ENCODE data around the gene C5AR2.
"Not testable (repeated sequence)": the region's sequence is repeated elsewhere in the genome, so short reads cannot be mapped to it uniquely, and the experiment has no call there.

C5AR2 gene

DNA sequence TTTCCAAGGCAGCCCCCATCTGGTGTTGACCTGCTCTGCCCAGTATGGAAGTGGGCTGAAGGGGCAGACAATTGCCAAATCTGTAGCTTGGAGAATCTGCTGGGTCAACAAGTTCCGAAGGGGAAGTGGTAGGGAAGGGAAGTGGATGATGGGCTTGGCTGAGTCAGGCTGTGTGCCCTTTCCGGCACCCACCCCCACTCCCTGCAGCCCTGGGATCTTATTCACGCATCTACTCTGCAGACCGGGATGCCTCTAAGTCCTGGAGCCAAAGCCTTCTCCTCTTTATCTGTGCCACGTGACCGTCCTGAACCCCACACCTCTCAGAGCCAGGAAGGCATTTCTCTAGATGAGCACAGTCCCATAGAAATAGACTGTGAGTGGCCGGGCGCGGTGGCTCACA is 7.5 kb upstream of the C5AR2 start:
- no peak for DNase-seq

DNA sequence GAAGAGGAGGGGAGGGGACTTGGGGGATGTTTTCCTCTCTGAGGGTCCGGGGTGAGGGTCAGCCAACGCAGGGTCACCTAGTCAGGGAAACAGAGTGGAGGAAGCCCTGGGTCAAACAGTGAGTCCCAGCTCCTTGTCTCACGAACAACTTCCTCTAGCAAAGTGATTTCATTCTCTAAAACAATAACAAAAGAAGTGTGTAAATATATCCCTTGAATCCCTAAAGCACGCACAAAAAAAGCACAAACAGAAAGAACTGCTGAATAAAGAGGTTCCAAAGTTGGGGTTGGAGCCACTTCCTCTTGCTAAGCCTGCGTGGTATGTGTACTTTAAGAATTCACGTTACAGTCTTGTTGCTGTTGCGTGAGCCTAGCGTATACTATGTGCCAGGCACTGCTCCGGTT is 1.5 kb upstream of the C5AR2 start:
- no peak for DNase-seq

DNA sequence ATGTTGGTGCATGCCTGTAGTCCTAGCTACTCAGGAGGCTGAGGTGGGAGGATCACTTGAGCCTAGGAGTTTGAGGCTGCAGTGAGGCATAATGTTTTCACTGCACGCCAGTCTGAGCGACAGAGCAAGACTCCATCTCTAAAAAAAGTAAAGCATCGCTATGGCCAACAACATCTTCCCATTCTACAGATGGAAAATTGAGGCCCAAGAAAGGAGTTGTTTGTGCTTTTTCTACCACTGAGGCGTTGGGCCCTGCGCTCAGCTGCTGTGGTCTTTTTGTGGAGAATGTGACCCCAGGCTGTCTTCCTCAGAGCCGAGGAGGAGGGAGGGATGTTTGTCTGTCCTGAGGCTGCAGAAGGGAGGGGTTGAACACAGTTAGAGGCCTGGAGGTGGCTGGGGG is 485 bp upstream of the C5AR2 start:
- no peak for DNase-seq

DNA sequence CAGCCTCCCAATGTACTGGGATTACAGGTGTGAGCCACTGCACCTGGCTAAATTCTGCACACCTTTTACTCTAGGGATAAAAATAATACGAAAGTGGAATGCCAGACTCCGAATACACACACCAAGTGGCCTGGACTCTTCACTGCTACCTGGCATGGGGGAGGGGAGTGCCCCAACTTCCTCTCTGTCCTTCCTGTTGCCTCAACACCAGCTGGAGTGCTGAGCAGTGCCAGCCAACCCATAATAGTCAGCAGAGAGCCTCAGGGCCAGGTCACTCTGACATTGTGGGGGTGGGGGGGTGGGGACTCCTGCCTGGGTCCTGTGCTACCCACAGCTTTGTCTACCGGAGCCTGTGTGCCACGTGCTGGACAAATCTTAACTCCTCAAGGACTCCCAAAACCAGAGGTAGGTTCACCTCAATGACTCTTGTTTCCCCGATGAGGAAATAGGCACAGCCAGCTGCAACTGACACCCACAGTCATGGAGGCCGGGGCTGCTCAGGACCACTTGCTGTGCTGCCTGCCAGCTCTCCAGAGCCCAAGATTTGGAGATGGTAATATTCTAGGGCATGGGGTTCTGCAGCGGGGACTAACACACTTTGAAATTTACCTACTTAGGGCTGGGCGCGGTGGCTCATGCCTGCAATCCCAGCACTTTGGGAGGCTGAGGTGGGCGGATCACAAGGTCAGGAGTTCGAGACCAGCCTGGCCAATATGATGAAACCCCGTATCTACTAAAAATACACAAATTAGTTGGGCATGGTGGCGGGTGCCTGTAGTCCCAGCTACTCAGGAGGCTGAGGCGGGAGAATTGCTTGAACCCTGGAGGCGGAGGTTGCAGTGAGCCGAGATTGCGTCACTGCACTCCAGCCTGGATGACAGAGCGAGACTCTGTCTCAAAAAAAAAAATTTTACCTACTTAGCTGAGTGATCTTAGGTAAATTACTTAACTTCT is 5.1 kb downstream of the C5AR2 start:
- not testable (repeated sequence) for DNase-seq

DNA sequence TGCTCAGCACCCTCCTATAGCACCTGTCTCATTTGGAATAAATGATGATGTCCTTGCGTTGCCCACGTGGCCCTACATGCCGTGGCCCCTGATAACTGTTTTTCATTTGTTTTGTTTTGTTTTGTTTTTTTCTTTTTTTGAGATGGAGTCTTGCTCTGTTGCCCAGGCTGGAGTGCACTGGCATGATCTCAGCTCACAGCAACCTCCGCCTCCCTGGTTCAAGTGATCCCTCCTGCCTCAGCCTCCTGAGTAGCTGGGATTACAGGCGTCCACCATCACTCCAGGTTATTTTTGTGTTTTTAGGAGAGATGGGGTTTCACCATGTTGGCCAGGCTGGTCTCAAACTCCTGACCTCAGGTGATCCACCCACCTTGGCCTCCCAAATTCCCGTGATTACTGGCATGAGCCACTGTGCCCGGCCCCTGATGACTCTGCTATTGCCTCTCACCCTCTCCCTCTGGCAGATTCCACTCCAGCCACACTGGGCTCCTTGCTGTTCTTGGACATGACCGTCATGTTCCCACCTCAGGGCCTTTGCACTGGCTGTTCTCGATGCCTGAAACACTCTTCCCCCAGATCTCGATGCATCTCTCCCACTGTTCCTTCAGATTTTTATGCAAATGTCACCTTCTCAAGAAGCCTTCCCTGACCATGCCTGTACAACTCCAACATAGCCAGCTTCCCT is 7.4 kb downstream of the C5AR2 start:
- DNase-seq: no peak

DNA sequence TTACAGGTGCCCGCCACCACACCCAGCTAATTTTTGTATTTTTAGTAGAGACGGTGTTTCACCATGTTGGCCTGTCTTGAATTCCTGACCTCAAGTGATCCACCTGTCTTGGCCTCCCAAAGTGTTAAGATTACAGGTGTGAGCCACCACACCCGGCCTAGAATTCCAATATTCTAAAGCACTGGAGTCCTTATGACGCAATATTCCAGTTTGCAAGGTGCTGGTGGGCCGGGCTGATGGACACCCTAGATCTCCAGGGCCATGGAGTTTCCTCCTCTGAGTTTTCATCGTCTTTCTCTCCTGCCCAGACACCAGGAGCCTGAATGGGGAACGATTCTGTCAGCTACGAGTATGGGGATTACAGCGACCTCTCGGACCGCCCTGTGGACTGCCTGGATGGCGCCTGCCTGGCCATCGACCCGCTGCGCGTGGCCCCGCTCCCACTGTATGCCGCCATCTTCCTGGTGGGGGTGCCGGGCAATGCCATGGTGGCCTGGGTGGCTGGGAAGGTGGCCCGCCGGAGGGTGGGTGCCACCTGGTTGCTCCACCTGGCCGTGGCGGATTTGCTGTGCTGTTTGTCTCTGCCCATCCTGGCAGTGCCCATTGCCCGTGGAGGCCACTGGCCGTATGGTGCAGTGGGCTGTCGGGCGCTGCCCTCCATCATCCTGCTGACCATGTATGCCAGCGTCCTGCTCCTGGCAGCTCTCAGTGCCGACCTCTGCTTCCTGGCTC is 8.7 kb downstream of the C5AR2 start:
- DNase-seq: no peak

DNA sequence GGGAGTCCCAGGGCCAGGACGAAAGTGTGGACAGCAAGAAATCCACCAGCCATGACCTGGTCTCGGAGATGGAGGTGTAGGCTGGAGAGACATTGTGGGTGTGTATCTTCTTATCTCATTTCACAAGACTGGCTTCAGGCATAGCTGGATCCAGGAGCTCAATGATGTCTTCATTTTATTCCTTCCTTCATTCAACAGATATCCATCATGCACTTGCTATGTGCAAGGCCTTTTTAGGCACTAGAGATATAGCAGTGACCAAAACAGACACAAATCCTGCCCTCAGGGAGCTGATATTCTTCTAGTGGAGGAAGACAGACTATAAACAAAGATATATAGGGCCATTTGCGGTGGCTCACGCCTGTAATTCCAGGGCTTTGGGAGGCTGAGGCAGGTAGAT is 9.8 kb downstream of the C5AR2 start:
- no peak for DNase-seq

DNA sequence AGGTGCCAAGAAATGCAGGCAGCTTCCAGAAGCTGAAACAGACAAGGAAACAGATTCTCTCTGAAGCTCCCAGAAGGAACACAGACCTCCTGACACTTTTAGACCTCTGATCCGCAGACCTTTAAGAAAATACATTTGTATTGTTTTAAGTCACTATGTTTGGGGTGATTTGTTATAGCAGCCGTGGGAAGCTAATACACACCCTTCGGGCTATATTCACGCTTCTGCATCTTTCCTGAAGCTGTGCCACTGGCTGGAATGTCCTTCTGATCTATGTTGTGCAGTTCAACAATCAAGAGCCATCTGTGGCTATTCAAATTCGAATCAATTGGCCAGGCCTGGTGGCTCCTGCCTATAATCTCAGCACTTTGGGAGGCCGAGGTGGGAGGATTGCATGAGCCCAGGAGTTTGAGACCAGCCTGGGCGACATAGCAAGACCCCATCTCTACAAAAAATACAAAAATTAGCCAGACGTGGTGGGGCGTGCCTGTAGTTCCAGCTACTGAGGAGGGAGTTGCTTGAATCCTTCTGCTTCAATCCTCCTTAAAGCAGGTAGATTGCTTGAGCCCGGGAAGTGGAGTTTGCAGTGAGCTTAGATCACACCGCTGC is 11.3 kb downstream of the C5AR2 start:
- DNase-seq: no peak

DNA sequence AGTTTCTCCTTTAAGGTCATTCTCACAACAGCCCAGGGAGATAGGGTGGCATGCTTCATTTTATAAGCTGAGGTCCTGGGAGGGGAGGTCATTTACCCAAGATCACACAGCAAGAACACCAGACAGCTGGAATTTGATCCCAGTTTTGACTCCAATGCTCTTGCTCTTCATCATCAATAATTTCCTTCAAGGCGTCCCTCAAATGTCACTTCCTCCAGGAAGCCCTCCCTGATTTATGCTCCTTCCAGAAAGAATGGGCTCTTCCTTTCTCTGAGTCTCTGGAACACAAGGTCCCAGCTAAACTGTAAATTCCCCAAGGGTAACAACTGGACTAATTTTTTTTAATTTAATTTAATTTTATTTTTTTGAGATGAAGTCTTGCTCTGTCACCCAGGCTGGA is 12.4 kb downstream of the C5AR2 start:
- DNase-seq: no peak

DNA sequence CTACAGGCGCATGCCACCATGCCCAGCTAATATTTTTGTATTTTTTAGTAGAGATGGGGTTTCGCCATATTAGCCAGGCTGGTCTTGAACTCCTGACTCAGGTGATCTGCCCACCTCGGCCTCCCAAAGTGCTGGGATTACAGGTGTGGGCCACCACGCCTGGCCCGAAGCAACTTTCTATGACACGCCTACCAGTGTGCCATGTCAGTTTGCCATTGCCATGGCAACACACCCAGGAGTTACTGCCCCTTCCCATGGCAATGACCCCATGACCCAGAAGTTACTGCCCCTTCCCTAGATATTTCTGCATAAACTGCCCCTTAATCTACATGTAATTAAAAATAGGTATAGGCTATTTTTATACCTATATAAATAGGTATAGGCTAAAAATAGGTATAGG is 14.0 kb downstream of the C5AR2 start:
- DNase-seq: not testable (repeated sequence)

DNA sequence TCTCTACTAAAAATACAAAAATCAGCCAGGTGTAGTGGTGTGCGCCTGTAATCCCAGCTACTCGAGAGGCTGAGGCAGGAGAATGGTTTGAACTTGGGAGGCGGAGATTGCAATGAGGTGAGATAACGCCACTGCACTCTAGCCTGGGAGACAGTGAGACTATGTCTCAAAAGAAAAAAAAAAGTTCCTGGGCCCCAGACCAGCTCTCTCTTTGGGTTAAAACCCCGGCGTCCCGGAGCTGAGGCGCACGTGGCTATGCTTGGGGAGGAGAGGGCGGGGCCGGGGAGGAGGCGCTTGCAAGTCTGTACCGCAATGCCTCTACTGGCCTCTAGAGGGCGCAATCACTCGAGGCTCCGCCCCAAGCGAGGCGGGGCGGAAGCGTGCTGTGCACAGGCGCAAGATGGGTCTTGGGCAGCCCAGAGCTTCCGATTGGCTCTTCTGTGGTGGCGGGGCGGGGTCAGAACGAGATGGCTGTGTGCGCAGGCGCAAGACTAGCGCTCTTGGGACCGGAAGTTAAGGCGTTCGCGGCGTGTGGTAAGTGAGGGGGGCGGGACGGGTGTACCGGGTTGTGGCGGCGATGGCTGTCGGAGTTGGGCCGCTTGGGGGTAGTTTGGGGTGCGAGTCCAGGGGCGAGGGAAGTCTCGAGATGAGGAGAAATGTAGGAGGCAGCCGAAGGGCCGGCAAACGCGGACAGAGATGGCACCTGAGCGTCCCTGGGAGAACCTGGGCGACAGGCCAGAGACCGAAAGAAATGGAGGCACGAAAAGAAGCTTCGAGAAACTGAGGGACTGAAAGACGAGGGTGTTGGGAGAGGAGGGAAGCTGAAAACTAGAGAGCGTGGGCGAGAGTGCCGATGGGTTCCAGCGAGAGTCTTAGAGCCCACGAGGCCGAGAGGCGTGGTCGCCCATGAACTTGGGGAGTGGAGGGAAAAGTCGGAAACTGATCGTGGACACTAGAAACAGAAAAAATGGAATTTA is 17.1 kb downstream of the C5AR2 start, which contains the start of gene DHX34:
DHX34 (plus strand) TSS at position 497 of the 977 bp plus-strand sequence. CDS start 3,716 bp downstream, outside the sequence.
- DNase-seq: peak; percentile 89

DNA sequence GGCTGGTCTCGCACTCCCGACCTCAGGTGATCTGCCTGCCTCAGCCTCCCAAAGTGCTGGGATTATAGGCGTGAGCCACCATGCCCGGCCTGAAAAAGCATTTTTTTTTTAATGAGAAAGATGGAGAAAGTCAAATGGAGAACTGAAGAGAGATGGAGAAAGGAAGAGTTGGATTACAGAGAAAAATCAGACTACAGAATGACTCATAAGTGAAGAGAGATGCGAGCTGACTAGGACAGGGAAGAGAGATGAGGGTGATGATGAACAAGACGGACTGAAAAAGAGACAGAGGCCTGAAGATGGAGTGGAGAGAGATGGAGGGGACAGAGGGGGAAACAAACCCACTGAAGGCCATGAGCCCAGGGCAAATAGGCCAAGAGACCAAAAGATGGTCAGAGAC is 18.7 kb downstream of the C5AR2 start:
- DNase-seq: no peak

DNA sequence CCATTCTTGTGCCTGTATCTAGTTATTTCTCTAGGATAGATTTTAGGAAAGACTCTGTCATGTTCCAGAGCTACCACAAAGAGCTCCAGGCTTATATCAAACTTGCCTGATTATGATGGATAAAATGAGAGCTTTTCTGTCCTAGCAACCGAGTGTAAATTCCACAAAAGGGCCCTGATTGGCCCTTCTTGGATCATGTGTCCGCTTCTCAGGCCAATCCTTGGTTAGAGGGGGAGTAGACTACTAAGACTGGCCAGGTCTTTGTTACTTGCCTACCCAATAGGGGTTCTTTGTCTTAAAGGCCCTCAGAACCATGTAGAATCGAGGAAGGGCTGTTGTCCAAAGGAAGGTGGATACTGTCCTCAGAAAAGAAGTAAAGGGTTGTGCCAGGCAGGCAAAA is 19.6 kb downstream of the C5AR2 start:
- DNase-seq: no peak

DNA sequence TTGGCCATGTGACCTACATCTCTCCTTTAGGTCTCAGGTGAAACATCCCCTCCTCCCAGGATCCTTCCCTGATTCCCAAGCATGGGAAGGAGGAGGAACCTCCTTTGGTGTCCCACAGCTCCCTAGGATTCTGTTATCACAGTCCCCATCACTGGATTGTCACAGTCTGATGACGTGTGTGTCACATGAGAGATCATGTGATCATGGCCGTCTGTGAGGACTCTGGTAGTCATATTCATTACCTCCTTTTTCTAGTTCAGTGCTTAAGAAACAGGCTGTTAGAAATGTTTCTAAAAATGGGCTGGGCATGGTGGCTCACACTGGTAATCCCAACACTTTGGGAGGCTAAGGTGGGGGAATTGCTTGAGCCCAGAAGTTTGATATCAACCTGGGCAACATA is 20.1 kb downstream of the C5AR2 start:
- no peak for DNase-seq

DNA sequence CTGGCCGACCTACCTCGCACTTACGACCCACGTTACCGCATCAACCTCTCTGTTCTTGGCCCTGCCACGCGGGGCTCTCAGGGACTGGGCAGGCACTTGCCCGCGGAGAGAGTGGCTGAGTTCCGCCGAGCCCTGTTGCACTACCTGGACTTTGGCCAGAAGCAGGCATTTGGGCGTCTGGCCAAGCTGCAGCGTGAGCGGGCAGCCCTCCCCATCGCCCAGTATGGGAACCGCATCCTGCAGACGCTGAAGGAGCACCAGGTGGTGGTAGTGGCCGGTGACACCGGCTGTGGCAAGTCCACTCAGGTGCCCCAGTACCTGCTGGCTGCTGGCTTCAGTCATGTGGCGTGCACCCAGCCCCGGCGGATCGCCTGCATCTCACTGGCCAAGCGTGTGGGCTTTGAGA is 21.3 kb downstream of the C5AR2 start:
- no peak for DNase-seq

DNA sequence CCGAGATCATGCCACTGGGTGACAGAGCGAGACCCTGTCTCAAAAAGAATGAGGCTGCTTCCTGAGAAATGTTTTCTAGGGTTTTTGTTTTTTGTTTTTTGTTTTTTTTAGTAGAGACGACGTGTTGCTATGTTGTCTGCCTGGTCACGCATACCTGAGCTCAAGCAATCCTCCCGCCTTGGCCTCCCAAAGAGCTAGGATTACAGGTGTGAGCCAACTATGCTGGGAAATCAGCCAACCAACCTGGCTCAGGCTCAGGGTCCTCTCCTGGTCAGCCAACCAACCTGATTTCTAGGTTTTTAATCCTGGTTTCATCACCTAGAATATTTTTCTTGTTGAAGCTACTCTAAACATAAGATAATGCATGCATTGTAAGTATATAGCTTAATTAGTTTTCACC is 24.9 kb downstream of the C5AR2 start:
- DNase-seq: no peak

DNA sequence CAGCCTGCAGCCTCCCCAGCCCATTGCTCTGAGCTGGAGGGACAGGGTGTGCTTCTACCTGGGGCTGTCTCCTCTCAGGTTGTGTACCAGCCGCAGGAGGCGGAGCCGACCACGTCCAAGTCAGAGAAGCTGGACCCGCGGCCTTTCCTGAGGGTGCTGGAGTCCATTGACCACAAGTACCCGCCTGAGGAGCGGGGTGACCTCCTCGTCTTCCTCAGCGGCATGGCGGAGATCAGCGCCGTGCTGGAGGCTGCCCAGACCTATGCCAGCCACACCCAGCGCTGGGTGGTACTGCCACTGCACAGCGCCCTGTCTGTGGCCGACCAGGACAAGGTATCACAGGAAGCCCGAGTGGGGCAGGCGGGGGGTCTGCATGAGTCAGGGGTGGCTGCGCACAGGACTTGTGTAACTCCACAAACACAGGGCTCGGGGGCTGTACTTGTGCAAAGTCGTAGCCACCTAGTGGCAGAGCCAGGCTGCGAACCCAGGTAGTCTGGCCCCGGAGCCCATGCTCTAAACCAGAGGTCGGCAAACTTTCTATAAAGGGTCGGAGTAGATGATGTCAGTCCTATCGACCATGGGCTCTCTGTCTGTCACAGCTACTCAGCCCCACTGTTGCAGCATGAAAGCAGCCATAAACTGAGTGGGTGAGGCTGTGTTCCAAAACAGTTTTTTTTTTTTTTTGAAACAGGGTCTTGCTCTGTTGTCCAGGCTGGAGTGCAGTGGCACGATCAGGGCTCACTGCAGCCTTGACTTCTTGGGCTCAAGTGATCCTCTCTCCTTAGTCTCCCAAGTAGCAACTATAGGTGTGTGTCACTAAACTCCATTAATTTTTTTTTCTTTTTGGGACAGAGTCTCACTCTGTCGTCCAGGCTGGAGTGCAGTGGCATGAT is 26.1 kb downstream of the C5AR2 start:
- DNase-seq: no peak

DNA sequence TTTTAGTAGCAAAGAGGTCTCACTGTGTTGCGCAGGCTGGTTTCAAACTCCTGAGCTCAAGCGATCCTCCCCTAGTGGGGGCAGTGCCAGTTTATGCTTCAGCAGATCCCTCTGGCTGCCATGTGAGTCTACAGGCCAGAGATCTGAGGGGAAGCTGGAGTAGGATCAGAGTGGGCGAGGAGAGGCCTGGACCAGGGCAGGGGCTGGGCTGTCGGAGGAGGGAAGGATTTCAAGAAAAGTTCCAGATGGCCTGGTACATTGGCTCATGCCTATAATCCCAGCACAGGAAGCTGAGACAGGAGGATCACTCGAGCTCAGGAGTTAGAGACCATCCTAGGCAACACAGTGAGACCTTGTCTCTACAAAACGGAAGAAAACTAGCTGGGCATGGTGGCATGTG is 27.0 kb downstream of the C5AR2 start:
- DNase-seq: no peak

DNA sequence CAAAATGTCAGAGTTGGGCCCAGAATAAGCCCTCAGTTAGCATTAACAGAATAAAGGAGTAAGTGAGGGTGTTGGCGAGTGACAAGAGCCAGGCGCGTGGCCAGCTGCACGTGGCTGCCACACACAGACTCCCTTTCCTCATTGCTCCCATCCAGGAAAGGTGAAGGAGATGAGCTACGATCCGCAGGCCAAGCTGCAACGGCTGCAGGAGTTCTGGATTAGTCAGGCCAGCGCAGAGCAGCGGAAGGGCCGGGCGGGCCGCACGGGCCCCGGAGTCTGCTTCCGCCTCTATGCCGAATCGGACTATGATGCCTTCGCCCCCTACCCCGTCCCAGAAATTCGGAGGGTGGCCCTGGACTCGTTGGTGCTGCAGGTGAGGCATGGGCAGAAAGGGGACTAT is 30.3 kb downstream of the C5AR2 start:
- no peak for DNase-seq

DNA sequence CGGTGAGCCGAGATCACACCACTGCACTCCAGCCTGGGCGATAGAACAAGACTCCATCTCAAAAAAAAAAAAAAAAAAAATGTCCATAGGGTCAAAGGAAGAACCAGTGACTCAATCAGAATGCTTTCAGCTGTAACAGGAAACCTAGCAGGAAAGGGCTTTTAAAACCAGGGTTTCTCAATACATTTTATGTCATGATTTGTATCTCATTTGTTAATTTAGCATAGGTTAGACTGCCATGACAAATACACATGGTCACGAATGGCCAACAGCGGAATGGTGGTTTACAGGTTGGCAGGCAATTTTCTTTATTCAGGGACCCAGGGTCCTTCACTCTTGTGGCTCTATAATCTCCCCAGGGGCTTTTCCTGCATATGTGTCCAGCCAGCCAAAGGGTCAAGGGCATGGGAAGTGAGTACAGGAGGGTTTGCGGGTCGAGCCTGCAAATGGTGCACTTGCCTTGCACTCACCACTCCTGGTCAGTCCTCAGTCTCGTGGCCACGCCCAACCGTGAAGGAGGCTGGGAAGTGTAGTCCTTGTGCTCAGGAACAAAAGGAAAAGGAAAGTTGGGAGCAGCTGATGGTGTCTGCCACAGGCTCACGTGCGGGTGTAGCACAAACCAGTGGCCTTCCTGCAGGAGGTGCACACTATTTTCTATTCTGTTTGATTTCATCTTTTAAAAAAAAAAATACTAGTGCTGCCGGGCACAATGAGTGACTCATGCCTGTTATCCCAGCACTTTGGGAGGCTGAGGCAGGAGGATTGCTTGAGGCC is 32.0 kb downstream of the C5AR2 start:
- DNase-seq: no peak
